Keratinocyte (primary cell): Measurements from ENCODE around the gene GRAMD1B. TPM values are rescaled to one million over a fixed set of nuclear protein-coding genes. Genes with fewer than 3 reads are reported as not detected.

Experiments
- DNase-seq: peaks from one replicate; pipeline ENCODE4 v3.0.0-alpha.2; 2011; ENCODE audit warnings: low read depth, missing footprints, low spot score
- FAIRE-seq: peaks from 2 replicates; lab custom pipeline; 2011; peaks lifted over from hg19 to GRCh38; lab: Jason Lieb, UNC
- H2AFZ ChIP-seq: 2 replicates; pipeline ENCODE4 v1.6.0; 2012; ENCODE audit warnings: low read length, control low read depth, inconsistent platforms; ENCODE audit not compliant: control insufficient read depth
- H3K27ac ChIP-seq: 2 replicates; pipeline ENCODE4 v1.5.1; 2011; ENCODE audit warnings: low read length; ENCODE audit not compliant: control insufficient read depth, insufficient read depth
- H3K27me3 ChIP-seq: 3 replicates; pipeline ENCODE4 v1.6.0; 2011; ENCODE audit warnings: low read length; ENCODE audit not compliant: control insufficient read depth, insufficient read depth; ENCODE audit errors: extremely low read depth
- H3K36me3 ChIP-seq, 2 experiments: 2 replicates in 1 of 2; 3 replicates in 1 of 2; pipeline ENCODE4 v1.5.1; 2011; ENCODE audit warnings: low read length in 2 of 2, mild to moderate bottlenecking in 1 of 2; ENCODE audit not compliant: control insufficient read depth in 2 of 2, insufficient read depth in 2 of 2; ENCODE audit errors: extremely low read depth in 1 of 2
- H3K4me1 ChIP-seq: 3 replicates; pipeline ENCODE4 v1.5.1; 2011; ENCODE audit warnings: low read length; ENCODE audit not compliant: control insufficient read depth, insufficient read depth; ENCODE audit errors: extremely low read depth
- H3K4me2 ChIP-seq: 3 replicates; pipeline ENCODE4 v1.6.0; 2011; ENCODE audit warnings: low read depth, low read length; ENCODE audit not compliant: control insufficient read depth, insufficient read depth; ENCODE audit errors: extremely low read depth
- H3K4me3 ChIP-seq, 3 experiments: fragments of 200-600 bp in 1 of 3; sonication (generic) in 1 of 3; 2 replicates in 2 of 3; 3 replicates in 1 of 3; pipeline ENCODE4 v1.5.1; 2011 to 2016; ENCODE audit warnings: low read length in 3 of 3, mild to moderate bottlenecking in 3 of 3, control low read depth in 2 of 3, inconsistent platforms in 1 of 3, low read depth in 1 of 3, mixed read lengths in 1 of 3, mixed run types in 1 of 3, moderate library complexity in 1 of 3; ENCODE audit not compliant: control insufficient read depth in 2 of 3, insufficient read depth in 2 of 3; ENCODE audit errors: extremely low read depth in 1 of 3
- H3K79me2 ChIP-seq: 2 replicates; pipeline ENCODE4 v1.6.0; 2012; ENCODE audit warnings: low read length; ENCODE audit not compliant: control insufficient read depth, insufficient read depth
- H3K9ac ChIP-seq: 3 replicates; pipeline ENCODE4 v1.6.0; 2011; ENCODE audit warnings: low read length; ENCODE audit not compliant: control insufficient read depth, insufficient read depth; ENCODE audit errors: extremely low read depth
- H3K9me1 ChIP-seq: 3 replicates; pipeline ENCODE4 v1.6.0; 2011; ENCODE audit warnings: low read length; ENCODE audit not compliant: control insufficient read depth, insufficient read depth; ENCODE audit errors: extremely low read depth
- H3K9me3 ChIP-seq: 2 replicates; pipeline ENCODE4 v1.5.1; 2012; ENCODE audit warnings: low read depth, low read length; ENCODE audit not compliant: control insufficient read depth
- H4K20me1 ChIP-seq: 3 replicates; pipeline ENCODE4 v1.6.0; 2011; ENCODE audit warnings: low read length; ENCODE audit not compliant: control insufficient read depth, insufficient read depth; ENCODE audit errors: extremely low read depth
- CTCF ChIP-seq, 3 experiments: IDR thresholded peaks in 1 of 3; conservative IDR thresholded peaks in 1 of 3; optimal IDR thresholded peaks in 1 of 3; 2 replicates in 2 of 3; 3 replicates in 1 of 3; pipeline versions ENCODE3 to v1.5.1; 2011; ENCODE audit warnings: low read length in 3 of 3, mild to moderate bottlenecking in 3 of 3, moderate library complexity in 2 of 3, control low read depth in 1 of 3, inconsistent platforms in 1 of 3; ENCODE audit not compliant: insufficient read depth in 2 of 3; ENCODE audit errors: extremely low read depth in 1 of 3
- EZH2 ChIP-seq: IDR thresholded peaks from one replicate; pipeline ENCODE4 v1.6.1; 2012; ENCODE audit warnings: inconsistent platforms, mild to moderate bottlenecking, low read length, moderate library complexity
- dilution Hi-C: fragments of 300-500 bp; cut with MboI; formaldehyde crosslinking; loops from one replicate; pipeline ENCODE4 v1.7.0; 2020; ENCODE audit warnings: low sequenced_read_pairs; ENCODE audit not compliant: extremely low pct_ligation_motif_present
- polyA plus RNA-seq, 5 experiments: library from polyadenylated mRNA; depleted of rRNA in 3 of 5; stranded (reverse) in 3 of 5; stranded (forward) in 1 of 5; unstranded in 1 of 5; fragments of >200 nt; gene quantifications; 1 replicate in 1 of 5; 2 replicates in 3 of 5; 3 replicates in 1 of 5; pipeline versions ENCODE4 v1.2.1 to v1.2.3, GENCODE V29; 2011 to 2012; ENCODE audit warnings: missing spikeins in 2 of 5, low read depth in 1 of 5, low replicate concordance in 1 of 5

GRAMD1B gene
- polyA plus RNA-seq, 1 donor (not counting 4 experiments of a cell fraction or from before 2014, with no cell fraction given), result 0.04 TPM

GRCh38 chr11:123426789-123427188, 3.3 kb upstream of the GRAMD1B start:
- H3K27ac ChIP-seq, result no peak overlapping the region
- H3K36me3 ChIP-seq, result no peaks in the 10 kb centered on the region
- TF ChIP-seq EZH2, result no peak
- TF ChIP-seq CTCF (optimal IDR thresholded peaks at IDR 0.05 in 1 of 3, IDR thresholded peaks at IDR 0.05 in 1 of 3, conservative IDR thresholded peaks at IDR 0.05 in 1 of 3; ENCODE audit: extremely low read depth in 1 of 3, insufficient read depth in 2 of 3, low read length in 3 of 3), result no peak
- no peaks in the 10 kb centered on the region for H4K20me1 ChIP-seq
- H3K4me3 ChIP-seq, result no peak overlapping the region
- H2AFZ ChIP-seq, result no peak overlapping the region
- H3K79me2 ChIP-seq, result no peaks in the 10 kb centered on the region
- H3K4me1 ChIP-seq, result peaks cover 2% of the 10 kb centered on the region
- DNase-seq (no peak), FAIRE-seq (no peak)
- peaks cover 48% of the 10 kb centered on the region for H3K27me3 ChIP-seq
- dilution Hi-C loops, result no loop called here
- H3K9me3 ChIP-seq, result no peaks in the 10 kb centered on the region
- H3K4me2 ChIP-seq, result no peak overlapping the region
- no peaks in the 10 kb centered on the region for H3K9me1 ChIP-seq
- no peak overlapping the region for H3K9ac ChIP-seq

- Histone ChIP-seq H3K4me1 (peaks cover 2% of the 10 kb centered on the region), H3K4me3 (no peak overlapping the region), H3K27me3 (peaks cover 50% of the 10 kb centered on the region), H3K9ac (no peak overlapping the region), H3K27ac (no peak overlapping the region), H3K9me3 (no peaks in the 10 kb centered on the region), H4K20me1 (no peaks in the 10 kb centered on the region), H3K36me3 (no peaks in the 10 kb centered on the region), H3K4me2 (no peak overlapping the region), H2AFZ (no peak overlapping the region), H3K9me1 (no peaks in the 10 kb centered on the region), H3K79me2 (no peaks in the 10 kb centered on the region)
- TF ChIP-seq CTCF (optimal IDR thresholded peaks at IDR 0.05 in 1 of 3, IDR thresholded peaks at IDR 0.05 in 1 of 3, conservative IDR thresholded peaks at IDR 0.05 in 1 of 3; ENCODE audit: extremely low read depth in 1 of 3, insufficient read depth in 2 of 3, low read length in 3 of 3), result no peak
- TF ChIP-seq EZH2, result no peak
- FAIRE-seq (no peak), DNase-seq (no peak)
- dilution Hi-C loops, result no loop called here
Measured at GRCh38 chr11:123427405-123427804, 2.7 kb upstream of the GRAMD1B start.
